GM21529 (cell line): Measurements from ENCODE around the gene ZMYND12.

ENCODE experiments used
- ATAC-seq: cut with Tn5 transposase; IDR thresholded peaks from one replicate; pipeline ENCODE4 v1.9.1; 2021; ENCODE audit not compliant: unreplicated experiment

Gene ZMYND12

DNA sequence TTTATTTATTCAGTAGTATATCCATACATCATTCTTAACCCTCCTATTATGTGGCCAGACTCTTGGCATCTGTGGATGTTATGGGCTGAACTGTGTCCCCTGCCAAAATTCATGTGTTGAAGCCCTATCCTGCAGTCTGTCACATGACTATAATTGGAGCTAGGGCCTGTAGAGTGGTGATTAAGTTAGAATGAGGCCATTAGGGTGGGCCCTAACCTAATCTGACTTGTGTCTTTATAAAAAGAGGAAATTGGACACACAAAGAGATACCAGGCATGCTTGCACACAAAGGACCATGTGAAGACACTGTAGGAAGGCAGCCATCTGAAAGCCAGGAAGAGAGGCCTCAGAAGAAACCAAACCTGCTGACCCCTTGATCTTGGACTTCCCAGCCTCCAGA lies 6.6 kb downstream of the ZMYND12 start:
- no peak for ATAC-seq

DNA sequence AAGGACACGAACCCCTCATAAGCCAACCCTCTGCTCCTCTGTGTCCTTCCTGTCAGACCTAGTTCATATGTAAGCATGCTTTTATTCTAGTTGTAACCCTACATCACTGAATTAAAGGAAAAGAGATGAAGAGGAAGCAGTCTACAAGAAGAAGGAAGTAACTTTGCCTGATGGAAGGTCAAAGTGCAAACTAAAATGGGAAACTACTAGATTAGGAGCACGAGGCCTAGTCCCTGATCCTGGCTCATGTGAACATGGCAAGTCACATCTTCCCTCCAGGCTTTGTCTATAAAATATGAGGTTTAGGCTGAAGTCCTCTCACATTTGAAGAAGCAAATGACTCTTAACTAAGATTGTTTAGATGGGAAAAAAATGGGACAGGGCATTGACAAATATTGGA lies 13.2 kb downstream of the ZMYND12 start:
- ATAC-seq = no peak

DNA sequence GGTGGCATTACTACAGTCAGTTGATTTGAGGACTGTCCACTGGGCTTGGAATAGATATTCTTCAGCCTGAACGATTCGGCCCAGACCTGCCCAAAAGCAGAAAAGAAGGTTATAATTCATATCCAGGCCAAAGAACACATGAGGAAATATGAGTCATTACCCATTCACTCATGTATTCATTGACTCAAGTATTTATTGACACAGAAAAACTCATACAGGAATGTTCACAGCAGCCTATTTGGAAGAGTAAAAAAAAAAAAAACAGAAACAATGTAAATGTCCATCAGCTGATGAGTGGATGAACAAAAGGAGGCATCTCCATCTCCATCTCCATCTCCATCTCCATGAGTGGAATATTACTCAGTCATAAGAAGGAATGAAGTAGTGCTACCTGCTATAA lies 15.9 kb downstream of the ZMYND12 start:
- no peak for ATAC-seq

DNA sequence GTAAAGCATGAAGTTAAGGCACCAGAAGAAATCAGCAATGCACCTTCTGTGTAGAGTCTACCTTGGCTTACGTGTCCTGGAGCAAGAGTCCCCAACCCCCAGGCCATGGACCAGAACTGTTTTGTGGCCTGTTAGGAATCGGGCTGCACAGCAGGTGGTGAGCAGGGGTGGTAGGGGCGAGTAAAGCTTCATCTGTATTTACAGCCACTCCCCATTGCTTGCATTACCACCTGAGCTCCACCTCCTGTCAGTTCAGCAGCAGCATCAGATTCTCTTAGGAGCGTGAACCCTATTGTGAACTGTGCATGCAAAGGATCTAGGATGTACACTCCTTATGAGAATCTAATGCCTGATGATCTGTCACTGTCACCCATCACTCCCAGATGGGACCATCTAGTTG lies 21.5 kb downstream of the ZMYND12 start:
- ATAC-seq = no peak

DNA sequence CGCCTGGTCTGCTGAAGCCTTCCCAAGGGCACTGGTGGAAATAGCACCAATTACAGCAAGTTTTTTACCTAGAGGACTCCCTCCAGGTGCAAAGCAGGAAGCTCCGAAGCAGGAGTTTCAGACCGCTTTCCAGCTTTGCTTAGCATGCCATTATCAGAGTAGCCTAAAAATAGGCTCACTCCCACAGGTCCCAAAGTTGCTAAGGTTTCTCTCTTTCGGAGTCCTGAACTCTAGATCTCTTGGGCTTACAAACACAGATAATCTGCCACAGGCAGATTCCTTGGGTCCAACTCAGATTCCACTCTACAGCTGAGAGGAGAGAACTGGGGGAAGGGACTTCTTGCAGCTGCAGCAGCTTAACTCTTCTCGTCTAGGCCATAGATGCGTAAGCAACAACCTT lies 22.5 kb downstream of the ZMYND12 start:
- ATAC-seq = no peak

DNA sequence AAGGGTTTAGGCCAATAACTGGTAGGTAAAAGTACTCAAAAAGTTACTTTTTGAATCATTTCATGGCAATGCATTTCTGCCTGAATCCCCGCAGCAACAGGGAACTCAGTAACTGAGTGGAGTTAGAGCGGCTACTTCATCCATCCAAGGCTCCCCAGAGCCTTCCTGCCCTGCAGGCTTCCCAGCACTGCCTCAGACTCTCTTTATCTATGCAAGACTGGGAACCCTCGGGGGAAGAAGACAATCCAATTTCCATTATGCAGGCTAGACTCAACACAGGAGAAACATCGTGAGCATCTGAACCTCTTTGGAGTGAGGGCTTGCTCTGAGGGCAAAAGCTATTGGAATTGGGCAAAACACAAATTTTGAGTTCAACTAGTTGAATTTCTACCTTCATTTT lies 23.1 kb downstream of the ZMYND12 start:
- ATAC-seq = no peak

DNA sequence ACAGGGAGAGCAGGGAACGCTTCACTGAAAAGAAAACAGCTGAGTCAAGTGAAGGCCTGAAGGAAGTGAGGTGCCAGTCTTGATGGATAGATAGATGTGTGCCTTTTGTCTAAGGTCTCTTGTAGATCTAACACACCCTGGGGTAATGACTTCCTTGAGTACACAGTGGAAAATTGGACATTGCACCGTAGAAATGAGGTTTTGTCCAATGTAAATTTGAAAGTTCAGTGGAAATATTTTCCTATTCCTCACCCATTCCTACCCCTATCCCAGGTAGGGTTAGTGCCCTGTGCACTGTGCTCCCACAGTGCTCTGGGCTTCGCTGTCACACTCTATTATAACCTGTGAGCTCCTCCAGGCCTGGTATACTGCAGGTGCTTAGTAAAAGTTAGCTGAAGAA lies 24.3 kb downstream of the ZMYND12 start:
- no peak for ATAC-seq

DNA sequence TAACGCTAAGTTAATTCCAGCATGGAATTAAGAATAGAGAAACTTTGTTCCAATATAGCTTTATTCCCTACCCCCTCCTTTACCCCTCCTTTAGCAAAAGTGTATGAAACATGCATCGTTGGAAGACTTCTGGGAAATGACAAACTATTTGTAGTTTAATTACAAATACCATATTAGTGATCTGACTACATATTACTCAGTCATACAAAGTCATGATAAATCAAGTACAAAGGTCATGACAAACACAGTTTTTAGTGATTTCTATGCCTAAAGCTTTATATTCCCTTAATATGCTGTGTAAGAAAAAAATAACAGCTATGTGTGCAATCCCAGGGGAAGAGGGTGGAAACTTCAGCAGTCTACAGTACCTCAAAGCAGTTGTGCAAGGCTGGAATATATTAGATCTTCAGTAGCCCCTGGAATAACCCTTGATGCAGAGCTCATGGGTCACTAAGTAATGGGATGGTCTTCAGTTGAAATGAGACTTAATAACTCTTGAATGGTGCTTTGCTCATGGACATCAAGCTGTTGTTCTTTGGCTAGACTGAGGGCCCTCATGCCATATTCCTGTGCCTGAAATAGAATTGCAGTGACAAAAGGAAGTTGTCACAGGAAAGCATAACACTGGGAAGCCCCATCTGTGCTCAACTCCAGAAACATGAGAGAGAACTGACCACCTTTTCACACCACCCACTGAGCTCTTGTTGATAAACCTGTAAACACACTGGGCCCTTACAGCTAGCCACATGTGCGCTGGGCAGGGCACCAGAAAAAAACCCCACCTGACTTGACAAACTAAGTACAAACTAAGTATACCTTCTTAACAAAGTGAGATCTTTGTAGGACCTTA lies 25.3 kb downstream of the ZMYND12 start:
- no peak for ATAC-seq

DNA sequence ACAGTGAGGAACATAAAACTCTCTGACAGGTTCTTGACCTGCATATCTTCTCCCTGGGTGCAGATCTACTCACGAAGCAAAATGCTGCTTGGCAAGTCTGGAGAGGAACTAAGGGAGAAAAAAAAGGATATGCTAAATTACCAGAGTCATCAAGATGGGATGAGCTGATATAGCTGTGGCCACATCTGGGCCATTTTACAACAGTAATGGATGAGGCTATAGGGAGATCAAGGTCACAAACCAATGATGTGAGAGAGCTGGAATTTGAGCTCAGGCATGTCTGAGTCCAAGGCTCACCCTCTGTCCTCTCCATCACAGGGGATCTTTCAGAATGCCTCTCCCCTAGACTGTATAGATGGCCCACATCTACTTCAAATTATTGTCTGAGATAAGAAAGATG lies 26.2 kb downstream of the ZMYND12 start:
- no peak for ATAC-seq

DNA sequence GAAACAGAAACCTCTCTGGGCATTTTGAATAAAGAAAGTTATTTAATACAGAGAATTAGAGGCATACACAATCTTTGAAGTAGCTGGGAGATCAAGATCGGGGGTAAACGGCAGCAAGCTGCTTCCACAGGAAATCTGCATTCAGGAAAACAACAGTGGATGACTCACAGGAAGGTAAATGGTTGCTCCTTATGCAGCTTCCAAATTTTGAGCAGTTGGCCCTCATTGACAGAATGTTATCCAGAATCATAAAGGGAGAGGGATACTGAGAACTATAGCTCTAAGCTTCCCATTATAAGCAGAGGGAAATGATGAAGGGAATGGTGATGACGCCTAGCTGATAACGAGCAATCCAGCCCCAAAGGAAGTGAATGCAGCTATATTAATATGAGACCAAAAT lies 28.6 kb downstream of the ZMYND12 start:
- ATAC-seq = no peak

DNA sequence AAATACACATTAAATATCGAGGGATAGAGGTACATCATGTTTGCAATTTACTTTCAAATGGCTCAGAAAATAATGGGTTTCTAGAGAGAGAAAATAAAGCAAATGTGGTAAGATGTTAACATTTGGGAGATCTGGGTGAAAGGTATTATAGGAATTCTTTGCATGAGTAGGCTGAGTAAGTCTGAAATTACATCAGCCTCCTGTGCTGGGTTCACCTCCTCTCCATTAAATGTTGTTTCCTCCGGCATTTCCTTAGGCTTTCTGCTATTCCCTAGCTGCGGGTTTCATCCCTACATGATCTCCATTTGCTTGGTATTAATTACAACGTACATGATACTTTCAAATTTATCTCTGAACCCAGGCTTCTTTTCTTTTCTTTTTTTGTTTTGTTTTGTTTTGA lies 31.6 kb downstream of the ZMYND12 start:
- no peak for ATAC-seq

DNA sequence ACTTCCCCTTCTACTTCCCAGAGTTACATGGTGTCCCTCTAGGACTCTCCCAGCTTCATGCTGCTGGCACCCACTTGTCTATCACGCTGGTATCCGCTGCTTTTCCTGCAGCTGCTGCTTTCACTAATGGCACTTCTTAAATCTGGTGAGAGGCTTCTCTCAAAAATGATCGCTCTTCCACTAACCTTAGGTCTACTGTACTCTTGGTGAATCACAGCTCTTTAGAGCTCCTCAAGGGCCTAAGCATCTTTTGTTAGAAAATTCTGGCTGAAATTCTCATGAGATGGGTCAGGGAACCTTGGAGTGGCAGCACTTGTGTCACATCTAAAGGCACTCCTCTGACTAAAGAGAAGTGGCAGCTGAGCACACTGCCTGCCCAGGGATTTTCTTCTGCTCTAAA lies 32.1 kb downstream of the ZMYND12 start:
- no peak for ATAC-seq

DNA sequence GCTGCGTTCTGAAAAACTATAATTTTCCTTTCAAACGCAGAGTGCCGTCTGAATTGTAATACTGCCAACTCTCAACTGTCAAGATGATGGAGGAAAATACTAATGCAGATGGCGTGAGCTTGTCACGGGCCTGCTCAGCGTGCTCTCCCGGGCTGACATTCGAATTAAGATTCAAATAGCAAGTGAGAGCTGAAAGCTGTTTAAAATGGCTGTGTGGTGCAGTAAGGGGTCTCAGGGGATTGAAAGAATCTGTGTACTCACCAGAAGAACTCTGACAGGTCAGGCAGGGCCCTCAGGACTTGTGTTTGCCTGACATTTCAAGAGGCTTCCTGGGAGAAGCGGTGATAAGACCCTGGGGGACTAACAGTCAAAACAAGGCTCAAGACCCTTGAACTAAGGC lies 33.1 kb downstream of the ZMYND12 start:
- ATAC-seq = no peak

DNA sequence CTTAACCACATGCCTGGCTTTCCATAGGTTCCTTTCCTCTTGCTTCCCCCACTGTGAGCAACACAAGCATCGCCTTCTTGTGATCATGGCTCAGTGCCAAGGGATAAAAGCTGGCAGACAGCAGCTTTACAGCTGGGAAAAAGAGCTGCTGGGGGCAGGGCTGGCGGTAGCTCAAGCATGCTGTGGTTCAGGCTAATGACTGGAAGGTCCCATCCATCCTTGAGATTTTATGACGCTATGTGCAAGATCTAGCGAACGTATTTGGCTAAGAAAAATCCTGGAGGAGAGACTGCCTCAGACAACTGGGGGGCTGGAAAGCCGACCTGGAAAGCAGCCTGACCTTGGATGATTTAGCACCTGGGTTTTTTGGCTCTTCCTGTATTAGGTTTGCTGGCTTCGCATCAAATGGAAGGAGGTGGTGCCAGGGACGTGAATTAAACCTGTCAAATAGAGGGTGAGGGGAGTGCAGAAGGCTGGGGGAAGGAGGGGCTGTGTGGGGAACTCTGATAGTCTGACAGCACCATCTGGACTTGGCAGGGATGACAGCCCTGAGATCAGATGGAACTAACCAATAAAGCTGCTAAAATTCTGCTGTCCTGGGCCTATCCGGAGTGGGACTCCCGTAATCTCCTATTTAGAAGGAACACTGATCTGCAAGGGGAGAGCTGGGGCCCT lies 34.8 kb downstream of the ZMYND12 start:
- ATAC-seq = no peak

DNA sequence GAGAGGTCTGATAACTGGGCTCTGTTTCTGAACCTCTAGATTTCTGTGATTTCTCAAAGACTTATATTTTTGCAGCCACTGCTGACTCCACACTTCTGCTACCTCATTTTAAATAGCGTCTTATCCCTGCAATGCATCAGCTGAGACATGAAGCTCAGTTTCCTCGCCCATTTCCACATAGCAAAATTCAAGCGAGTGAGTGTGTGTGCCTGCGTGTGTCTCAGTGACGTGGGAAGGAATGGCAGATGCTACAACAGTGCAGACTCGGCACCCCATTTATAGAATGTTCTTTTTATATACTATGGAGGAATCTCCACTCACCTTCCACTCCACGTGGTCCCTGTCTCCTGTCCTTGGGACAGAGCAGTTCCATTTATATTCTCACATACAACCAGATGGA lies 35.7 kb downstream of the ZMYND12 start:
- ATAC-seq = no peak

DNA sequence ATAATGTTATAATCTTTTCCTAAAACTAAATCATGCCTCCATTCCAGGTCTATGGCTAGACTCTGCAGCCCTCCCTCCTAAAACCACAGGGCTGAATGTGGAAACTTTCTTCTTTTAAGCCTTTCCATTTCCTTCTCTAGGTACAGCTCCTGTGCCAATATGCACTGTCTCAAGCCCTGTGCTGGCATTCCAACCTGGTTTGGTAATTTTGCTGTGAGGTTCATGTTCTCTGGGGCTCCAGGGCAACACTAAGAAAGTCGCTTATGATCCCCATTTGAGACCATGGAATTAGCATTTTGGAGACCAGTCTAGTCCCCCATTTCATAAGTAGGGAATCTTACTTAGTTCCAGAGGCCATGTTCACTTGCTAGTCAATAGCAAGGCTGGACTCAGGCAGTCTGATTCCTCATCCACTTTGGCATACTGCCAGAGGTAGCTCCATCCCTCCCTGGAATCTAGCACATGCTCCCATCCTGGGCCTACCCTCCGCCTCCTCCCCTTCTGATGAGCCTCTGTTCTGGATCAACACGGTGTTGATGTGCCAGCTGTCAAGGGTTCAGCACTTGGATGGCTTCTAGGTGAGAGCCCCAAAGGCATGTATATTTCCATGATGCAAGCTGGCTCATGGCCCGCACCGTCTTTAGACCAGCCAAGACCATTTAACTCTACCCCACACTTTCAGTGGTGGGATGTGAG lies 36.5 kb downstream of the ZMYND12 start:
- ATAC-seq = no peak

DNA sequence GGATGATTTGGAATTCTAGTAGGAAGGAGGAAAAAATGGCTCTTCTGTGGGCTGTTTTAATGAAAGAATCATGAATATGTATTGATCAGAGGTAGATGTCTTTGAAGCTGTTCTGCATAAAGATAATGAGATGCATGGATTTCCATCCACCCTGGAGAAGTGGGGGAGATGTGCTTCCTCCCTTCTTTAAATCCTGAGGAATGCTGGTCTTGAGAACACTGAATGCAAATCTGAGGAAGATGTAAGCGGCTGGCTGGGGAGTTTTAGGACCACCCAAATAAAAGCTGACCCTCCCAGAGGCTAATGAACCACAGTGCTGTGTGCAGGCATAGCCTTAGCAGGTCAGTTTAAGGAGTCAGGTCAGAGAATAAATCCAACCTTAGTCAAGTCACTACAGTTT lies 37.3 kb downstream of the ZMYND12 start:
- no peak for ATAC-seq

DNA sequence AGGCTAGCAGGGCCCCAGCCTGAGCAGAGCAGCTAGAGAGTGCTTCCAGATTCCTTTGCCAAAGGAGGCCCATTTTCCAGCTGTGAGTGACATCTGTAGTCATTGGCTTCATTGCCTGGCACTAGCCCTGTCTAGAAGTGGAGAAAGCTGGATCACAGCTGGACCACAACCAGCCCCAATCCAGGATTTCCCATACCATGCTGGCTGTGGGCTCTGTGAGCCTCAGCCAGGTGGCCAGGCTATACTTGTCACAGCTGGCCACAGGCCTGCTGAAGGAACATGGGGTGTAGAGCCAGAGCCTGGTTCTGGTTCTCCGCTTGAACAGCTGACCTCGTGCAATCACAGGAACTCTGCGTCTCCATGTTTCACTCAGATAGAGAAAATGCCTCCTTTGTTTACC lies 38.7 kb downstream of the ZMYND12 start:
- ATAC-seq = no peak

DNA sequence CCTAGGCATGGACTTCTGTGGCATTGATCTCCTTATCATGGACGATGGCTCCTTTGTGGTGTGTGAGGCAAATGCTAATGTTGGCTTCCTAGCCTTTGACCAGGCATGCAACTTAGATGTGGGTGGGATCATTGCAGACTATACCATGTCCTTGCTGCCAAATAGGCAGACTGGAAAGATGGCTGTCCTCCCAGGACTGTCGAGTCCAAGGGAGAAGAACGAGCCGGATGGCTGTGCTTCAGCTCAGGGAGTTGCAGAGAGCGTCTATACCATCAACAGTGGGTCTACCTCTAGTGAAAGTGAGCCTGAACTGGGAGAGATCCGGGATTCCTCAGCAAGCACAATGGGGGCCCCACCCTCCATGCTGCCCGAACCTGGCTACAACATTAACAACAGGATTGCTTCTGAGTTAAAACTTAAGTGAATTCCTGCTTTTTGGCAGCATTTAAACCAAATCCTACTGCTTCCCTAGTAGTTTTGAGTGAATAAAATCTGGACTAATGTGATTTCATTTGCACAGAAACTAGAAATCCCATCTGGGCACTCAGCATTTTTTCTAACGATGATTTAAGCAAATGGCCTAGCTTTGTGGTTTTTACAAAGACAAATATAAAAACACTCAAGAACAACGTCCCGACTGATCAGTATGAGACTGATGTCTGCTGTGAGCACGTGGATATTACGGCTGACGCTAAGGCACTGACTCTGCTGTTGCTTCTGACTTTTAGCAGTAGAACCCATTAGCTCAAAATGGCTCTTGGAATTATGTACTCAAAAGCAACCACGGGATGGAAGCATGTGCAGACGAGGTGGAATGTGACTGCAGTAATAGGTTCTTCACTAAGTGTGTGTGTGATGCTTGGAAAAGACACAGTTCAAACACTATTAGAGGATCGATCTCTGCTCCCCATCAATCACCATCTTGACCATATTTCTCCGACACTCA lies 41.0 kb downstream of the ZMYND12 start:
- no peak for ATAC-seq

DNA sequence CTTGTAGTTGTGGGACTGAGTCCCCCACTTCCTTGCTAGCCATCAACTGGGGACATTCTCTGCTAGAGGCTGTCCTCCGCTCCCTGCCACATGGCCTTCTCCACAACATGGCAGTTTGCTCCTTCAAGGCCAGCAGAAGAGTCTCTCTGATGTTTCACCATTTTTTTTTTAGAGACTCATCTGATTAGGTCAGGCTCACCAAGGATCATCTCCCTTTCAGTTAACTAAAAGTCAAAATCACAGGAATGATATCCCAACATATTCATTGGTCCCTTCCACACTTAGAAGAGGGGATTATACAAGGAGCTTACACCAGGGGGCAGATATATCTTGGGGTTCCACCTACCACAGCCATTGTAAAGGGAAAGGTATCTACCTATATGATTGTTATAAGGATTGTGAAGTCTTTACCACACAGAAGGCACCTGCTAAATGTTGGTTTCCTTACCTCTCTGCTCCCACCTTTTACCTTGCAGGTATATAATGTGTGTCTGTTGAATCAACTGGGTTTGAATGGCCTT lies 51.9 kb downstream of the ZMYND12 start:
- ATAC-seq = no peak
